ENCODE data around the gene AOAH.

- TF ChIP-seq POLR2A (IDR thresholded peaks at IDR 0.05) (no peak), CTCF (IDR thresholded peaks at IDR 0.05) (no peak)
Measured at GRCh38 chr7:36658335-36659171, 65.7 kb downstream of the AOAH start.

All from adrenal gland (tissue), 5 donors.